Adipose tissue (tissue), 3 donors: ENCODE data around the gene SIGLEC1. TPM values are rescaled to one million over a fixed set of nuclear protein-coding genes. Genes with fewer than 3 reads are reported as not detected.

Experiments used
- H3K27ac ChIP-seq: one replicate; pipeline ENCODE4 v1.5.1; 2013; ENCODE audit warnings: low read depth, low read length
- WGBS, 3 donors: extraction: QIAGEN DNeasy Blood & Tissue Kit; methylation state at CpG; one replicate each; pipeline ENCODE4 v1.1.7; 2013; 5-methylcytosine and 5-hydroxymethylcytosine counted together
- polyA plus RNA-seq, 3 donors: library from polyadenylated mRNA; stranded (reverse); fragments of 200-250 nt; gene quantifications; one replicate each; pipeline ENCODE4 v1.2.3, GENCODE V29; 2013
- donor health status: healthy with polysubstance abuse.
- donor health status: Bipolar disorder and iron deficiency.
- donor health status: healthy.

The SIGLEC1 gene
- polyA plus RNA-seq: 10 to 100 TPM in 1 of 3 donors, 1 to 10 TPM in 2; 1.9 to 11.0 (median 8.8) TPM

DNA sequence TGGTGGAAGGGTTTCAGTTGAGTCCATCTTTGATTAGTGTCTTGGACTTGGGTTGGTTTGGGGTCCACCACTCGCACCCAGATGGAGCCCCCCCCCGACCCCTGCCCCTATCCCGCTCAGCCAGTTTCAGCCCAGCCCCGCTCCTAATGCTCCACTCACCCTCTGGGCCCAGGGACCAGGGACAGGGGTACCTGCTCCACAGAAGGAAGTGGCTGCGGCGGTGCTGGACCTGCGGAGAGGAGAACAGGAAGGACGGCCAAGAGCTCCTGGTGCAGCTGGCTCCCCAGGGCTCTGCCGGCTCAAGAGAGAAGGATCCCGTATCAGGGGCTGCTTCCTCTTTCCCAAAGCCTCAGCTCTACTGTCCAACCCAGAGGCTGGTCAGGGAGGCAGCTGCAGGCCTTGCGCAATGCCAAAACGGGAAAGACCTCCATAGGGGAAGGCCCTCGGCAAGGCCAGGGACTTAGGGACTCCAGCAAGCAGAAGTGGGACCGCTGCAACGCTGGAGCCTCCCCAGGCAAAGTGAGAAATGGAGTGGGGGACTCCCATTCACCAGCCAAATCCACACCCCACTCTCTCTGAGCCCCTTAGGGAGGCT lies at the start of gene SIGLEC1:
SIGLEC1 (minus strand) TSS at position 322 of the 595 bp plus-strand sequence. CDS start 5,472 bp downstream, outside the sequence.
- WGBS, 3 donors: 62 to 71% (median 68%) methylated on average over 10 to 15 of the region's 15 CpGs
- H3K27ac ChIP-seq: no peak within 1 kb of the TSS

DNA sequence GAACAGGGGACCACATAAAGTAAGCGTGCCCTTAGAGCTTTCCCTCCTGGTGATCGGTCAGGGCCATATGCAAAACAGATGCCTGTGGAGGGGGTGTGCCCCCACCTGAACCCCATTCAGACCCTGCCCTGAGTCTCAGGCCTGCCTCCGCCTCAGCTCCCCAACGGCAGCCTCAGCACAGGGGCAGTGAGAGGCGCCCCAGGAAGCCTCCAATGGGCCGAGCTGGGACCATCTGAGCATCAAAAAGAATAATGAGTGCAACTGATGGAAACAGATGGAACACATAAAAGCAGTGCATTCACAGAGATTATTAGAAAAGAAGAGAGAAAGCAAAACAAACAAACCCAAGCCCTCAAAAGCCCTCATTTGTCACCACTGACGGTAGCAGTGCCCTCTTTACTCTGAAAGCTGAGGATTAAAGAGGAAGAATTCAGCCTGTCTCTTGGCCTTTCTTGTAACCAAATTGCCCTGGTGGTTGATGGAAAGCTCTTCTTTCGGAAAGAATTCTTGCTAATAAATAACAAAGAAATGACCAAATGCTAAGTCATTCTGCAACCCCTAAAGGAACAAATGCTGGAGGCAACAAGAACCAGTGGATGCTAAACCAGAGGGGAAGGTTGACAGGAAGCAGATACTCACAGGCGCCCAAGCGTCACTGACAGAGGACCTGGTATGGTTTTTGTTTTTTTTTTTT lies 48.4 kb upstream of the SIGLEC1 start:
- 71 to 85% (median 77%) methylated on average over 10 of the region's 10 CpGs for WGBS, 3 donors
- no peak overlapping the region for H3K27ac ChIP-seq

DNA sequence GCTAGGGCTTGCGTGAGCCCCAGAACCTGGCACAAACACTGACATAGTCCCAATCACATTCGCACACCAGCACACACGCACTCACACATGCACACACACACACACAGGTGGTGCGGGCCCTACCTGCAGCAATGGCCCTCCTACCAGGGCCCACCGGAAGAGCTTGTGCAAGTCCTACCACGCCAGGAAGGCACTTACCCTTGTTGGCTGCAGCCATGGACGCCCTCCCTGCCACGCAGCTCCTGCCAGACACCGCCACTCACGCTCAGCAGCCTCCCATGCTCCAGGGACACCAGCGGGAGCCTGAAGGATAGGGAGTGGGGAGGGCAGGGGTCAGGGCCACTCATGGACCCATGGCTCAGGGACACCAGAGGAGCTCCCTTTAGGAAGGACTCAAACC lies 47.5 kb upstream of the SIGLEC1 start:
- no peak overlapping the region for H3K27ac ChIP-seq
- WGBS, 3 donors: 72 to 93% (median 85%) methylated on average over 11 of the region's 11 CpGs

DNA sequence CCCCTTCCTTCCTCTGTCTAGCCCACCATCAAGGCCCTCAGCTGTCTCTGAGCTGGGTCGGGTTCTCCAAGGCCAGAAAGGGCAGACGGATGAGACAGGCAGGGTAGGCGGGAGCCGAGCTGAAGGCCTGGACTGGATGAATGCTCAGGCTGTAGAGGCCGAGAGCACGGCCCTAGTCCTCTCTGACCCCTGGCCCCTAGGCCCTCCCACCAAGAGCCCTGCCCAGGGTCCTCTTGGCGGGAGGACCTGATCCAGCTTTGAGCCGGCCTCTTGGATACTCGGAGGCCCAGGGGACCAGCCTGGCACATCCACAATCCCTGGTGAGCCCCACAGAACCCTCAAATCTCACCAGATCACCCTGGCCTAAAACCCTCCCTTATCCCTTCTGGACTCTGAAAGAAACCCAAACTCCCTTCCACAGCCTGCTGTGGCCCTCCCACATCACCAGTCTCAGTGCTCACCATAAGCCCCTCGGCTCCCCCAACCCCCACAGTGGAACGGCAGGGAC lies 47.0 kb upstream of the SIGLEC1 start:
- H3K27ac ChIP-seq: no peak overlapping the region
- 69 to 78% (median 73%) methylated on average over 11 of the region's 11 CpGs for WGBS, 3 donors

DNA sequence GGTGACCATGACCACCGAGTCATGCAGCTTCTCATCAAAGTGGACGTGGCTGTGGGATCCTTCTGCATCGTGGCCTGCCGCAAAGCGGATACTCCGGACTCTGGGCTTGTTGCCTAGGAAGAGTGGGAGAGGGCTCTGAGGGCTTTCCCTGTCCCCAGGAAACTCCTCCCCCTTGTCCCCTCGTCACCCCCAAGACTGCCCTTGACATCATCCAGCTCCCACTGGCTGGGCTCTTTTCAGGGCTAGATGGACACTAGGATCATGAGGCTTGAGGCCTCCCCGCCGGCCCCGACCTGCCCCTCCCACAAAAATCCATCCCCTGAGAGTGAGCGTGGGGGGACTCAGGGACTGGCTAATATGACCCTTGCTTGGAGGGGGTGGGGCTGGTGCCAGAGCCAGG lies 46.2 kb upstream of the SIGLEC1 start:
- WGBS, 3 donors: 61 to 77% (median 69%) methylated on average over 11 of the region's 11 CpGs
- no peak overlapping the region for H3K27ac ChIP-seq

DNA sequence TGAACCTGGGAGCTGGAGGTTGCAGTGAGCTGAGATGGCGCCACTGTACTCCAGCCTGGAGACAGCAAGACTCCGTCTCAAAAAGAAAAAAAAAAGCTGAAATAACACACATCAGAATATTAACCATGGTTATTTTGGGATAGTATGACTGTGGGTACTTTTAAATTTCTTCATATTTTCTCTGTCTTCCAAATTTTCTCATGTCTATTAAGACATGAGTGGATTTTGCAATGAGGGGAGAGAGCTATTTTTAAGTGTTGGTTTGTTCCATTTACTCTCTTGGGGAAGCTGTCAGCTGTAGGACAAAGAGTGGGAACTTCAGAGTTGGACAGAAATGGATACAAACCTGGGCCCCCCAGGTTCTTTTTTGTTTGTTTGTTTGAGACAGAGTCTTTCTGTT lies 44.9 kb upstream of the SIGLEC1 start:
- H3K27ac ChIP-seq: no peak overlapping the region
- 76 to 82% (median 76%) methylated on average over 2 of the region's 2 CpGs for WGBS, 3 donors

DNA sequence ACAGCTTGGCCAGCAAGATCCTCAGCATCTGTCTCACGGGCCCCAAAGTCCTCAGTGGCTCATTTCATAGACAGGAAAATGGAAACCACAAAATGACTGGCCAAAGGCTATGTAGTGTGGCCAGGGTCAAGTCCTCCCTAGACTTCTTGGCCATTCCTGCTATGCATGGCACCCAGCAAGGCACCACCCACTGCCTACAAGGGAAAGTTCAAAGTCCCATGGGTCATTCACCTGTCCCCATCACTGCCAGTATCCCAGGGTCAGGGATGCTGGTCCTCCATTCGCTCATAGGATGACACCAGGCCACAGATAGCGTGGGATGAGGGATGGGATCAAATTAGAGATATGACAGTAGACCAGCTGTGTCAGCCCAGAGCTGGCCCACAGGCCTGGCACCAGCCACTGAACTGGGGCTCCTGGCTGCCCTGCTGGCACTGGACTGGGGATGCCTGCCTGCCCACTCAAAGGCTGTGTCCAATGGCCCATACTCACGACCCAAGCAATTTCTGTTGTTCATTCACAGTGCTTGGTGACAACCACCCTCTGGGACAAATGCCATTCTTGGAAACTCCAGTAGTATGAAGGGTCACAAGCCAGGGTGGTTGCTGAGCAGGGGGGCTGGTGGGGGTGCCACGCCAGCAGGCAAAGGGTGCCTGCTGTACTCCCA lies 43.5 kb upstream of the SIGLEC1 start:
- WGBS, 3 donors: 72 to 92% (median 82%) methylated on average over 4 to 5 of the region's 5 CpGs
- H3K27ac ChIP-seq: no peak overlapping the region

DNA sequence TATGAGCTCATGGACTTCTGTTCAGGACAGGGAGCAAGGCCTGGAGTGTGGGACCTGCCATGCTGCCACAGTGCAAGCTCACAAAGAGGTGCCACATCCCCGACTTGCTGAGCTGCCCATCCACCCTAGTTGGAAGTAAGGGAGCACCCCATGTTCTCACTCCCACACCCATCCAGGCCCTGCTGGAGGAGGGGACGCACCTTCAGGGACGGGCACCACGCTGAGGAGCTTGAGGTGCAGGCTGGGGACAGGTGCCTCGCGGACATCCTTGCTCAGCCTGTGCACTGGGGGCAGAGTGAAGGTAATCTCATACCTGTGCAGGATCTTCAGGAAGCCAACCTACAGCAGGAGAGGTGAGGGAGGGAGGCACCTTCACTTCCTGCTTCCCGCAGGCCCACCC lies 42.9 kb upstream of the SIGLEC1 start:
- WGBS, 3 donors: 79 to 85% (median 84%) methylated on average over 7 of the region's 7 CpGs
- H3K27ac ChIP-seq: no peak overlapping the region

DNA sequence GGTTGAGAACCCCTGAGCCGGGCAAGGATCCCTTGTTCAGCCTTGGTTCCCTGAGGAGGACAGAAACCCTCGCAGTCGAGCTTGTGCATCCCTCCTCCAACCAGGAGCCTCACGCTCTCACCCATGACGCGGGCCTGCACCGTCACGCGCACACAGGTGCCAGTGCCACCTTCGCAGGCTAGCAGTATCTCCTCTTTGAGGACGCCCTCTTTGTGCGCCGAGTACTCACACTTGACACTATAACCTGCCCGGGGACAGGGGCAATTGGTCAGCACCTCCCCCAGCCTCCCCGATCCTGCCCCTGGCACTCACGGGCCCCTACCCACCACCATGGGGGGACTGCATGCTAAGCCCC lies 41.9 kb upstream of the SIGLEC1 start:
- no peak overlapping the region for H3K27ac ChIP-seq

DNA sequence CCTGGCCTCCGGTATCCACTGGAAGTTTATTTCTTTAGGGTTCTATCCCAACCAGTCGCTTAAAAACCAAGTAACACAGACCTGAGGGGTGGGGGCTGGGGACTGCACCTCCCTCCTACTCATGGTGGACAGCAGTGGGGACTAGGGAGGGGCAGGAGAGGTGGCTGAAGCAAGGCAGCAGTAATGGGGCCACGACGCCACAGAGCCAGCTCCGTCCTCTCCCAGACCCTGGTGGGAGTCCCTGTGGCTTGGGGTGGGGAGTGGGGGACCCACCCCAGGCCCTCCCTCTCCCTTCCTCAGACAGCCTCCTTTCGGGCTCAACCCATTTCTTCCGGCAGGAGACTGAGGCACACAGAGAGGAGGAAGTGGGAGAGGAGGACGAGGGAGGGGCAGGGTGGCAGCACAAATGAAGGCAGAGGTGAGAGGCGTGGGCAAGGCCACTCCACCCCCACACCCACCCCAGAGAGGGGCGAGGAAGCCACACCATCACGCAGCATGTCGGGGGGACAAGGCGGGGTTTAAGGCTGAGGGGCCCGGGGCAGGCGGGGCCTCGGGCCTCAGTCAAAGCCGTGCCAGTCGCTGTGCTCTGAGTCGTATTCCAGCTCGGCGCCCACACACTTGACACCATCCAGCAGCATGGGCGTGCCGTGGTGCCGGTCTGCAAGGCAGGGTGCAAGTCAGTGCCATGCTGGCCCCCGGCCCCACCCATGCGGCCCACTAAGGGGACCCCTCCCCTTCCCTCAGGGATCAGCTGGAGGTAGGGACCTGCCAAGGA lies 41.3 kb upstream of the SIGLEC1 start:
- WGBS, 3 donors: 70 to 88% (median 72%) methylated on average over 22 to 26 of the region's 26 CpGs
- H3K27ac ChIP-seq: no peak overlapping the region

More for the DNA sequence above, 41.9 kb upstream of the SIGLEC1 start:
- 79 to 93% (median 87%) methylated on average over 16 of the region's 16 CpGs for WGBS, 3 donors

DNA sequence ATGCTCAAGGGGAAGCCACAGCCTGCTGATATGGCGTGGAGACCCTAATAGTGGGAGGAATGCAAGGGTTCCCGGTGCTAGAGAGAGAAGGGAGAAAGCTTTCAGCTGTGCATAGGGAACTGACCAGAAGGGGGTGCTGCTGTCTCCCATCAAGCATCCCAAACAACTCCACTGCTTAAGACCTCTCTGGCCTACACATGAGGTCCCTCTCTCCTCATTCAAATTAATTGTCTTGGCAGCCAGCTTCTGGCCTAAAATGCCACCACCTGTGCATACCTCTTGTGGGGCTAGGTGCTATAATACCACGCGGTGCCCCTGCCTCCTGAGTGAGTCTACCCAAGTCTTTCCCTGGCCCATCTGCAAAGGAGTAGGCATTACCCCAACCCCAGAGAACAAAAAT lies 40.7 kb upstream of the SIGLEC1 start:
- H3K27ac ChIP-seq: no peak overlapping the region
- WGBS, 3 donors: 35 to 52% (median 45%) methylated on average over 4 of the region's 4 CpGs

DNA sequence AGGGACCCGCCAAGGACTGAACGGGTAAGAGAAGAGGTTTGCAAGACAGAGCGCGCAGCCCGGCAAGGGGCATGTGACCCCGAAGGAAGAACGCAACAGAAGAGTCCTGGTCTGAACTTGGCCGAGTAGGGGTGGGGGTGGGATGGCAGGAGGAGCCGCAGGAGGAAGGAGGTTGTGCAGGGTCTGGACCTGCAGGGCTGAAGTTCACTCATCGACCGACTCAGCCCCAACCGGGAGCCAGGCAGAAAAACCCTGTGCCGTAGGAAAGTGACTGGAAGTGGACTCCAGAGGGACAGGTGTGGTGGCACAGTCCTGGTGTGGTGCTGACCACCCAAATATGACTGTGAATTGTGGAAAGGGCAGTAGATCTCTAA lies 40.0 kb upstream of the SIGLEC1 start:
- H3K27ac ChIP-seq: no peak overlapping the region
- WGBS, 3 donors: 22 to 54% (median 52%) methylated on average over 13 of the region's 13 CpGs

DNA sequence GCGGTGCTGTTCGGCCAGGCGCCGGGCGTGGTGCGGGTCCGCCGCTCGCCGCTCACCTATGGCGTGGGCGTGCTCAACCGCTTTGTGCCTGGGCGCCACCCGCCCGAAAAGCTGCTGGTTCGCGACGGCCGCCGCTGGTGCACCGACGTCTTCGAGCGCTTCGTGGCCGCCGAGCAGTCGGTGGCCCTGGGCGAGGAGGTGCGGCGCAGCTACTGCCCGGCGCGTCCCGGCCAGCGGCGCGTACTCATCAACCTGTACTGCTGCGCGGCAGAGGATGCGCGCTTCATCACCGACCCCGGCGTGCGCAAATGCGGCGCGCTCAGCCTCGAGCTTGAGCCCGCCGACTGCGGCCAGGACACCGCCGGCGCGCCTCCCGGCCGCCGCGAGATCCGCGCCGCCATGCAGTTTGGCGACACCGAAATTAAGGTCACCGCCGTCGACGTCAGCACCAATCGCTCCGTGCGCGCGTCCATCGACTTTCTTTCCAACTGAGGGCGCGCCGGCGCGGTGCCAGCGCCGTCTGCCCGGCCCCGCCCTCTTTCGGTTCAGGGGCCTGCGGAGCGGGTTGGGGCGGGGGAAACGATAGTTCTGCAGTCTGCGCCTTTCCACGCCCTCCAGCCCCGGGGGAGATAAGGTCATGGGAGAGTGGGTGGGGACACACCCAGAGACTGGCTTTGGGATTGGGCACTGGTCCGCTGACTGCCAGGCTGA lies 39.4 kb upstream of the SIGLEC1 start:
- WGBS, 3 donors: 22 to 75% (median 64%) methylated on average over 85 to 95 of the region's 95 CpGs
- H3K27ac ChIP-seq: no peak overlapping the region

DNA sequence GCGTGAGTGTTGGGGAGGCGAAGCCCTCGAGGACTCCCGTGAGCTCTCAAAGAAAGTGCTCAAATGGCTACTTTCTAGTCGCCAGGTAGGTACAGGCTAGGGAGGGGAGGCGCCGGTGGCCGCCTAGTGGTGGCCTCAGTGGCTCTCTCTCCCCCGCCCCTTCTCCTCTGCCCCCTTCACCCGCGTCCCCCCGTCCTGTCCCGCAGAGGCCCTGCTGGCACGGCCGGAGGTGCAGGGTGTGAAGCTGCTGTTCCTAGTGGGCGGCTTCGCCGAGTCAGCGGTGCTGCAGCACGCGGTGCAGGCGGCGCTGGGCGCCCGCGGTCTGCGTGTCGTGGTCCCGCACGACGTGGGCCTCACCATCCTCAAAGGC lies 38.9 kb upstream of the SIGLEC1 start:
- 43 to 89% (median 79%) methylated on average over 30 to 31 of the region's 31 CpGs for WGBS, 3 donors
- no peak overlapping the region for H3K27ac ChIP-seq

DNA sequence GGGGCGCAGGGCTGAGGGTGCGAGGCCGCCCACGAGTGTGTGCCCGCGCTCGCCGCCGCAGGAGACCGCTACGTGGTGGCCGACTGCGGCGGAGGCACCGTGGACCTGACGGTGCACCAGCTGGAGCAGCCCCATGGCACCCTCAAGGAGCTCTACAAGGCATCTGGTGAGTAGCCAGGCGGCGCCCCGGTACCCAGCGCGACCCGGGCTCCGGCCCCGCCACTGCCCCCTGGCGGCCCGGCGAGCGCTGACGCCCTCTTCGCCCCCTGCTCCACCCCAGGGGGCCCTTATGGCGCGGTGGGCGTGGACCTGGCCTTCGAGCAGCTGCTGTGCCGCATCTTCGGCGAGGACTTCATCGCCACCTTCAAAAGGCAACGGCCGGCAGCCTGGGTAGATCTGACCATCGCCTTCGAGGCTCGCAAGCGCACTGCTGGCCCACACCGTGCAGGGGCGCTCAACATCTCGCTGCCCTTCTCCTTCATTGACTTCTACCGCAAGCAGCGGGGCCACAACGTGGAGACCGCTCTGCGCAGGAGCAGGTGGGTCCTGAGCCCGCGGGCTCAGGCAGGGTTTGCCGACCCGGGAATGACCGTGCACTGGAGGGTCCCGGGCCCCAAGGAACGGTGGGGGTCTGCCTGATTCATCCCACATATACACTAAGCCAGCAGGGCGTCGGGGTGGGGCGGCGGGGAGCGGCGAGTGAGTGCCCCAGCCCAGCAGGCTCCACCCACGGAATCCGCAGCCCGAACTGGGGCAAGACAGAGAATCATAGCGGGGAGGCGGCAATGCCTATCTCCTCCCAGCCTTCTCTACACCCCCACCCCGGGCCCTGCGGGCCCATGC lies 37.5 kb upstream of the SIGLEC1 start:
- 35 to 75% (median 71%) methylated on average over 72 of the region's 72 CpGs for WGBS, 3 donors
- H3K27ac ChIP-seq: no peak overlapping the region

DNA sequence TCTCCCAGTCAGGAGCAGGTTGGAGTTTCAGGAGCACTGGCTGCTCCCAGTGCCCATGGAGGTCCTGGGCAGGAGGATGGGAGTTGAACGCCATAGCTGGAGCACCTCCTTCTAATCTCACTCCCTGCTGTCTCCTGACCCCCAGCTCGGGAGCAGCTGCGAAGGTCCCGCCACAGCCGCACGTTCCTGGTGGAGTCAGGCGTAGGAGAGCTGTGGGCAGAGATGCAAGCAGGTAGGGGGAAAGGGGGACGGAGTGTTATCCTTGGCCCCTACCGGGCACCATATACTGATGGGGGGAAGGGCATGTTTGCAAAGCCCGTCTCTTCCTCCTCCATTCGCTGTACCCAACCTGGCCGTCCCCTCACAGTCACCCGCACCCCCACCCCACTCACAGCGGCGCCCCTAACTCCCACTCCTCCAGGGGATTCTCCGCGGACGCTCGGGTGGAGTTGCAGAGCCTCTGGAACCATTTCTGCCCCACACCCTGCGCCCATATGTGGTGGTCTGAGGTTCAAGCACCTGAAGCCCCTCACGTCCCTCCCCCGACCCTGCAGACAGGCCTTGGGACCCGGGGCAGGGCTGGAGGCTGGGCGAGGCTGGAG lies 36.8 kb upstream of the SIGLEC1 start:
- WGBS, 3 donors: 53 to 86% (median 75%) methylated on average over 22 to 24 of the region's 24 CpGs
- no peak overlapping the region for H3K27ac ChIP-seq

DNA sequence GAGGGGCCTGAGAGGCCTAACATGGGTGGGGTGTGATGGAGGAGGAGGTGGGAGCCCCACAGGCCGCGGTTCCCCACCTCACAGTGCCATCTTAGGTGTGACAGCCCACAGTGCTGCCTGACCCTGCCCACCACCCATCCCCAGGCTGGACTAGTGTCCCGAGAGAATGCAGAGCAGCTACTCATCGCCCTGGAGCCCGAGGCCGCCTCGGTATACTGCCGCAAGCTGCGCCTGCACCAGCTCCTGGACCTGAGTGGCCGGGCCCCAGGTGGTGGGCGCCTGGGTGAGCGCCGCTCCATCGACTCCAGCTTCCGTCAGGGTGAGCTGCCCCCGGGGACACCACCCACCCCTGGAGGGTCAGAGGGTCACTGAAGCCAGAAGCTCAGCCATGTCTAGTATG lies 35.7 kb upstream of the SIGLEC1 start:
- 91 to 95% (median 93%) methylated on average over 16 of the region's 16 CpGs for WGBS, 3 donors

More for the DNA sequence above, 35.7 kb upstream of the SIGLEC1 start:
- H3K27ac ChIP-seq: no peak overlapping the region
